ENCODE results near the gene DHRS1. TPM values are rescaled to one million over a fixed set of nuclear protein-coding genes. Genes with fewer than 3 reads are reported as not detected.

The DHRS1 gene
- total RNA-seq, 1 donor from 2014 or later, result 28.0 TPM

GRCh38 chr14:24243336-24243836, 56.2 kb downstream of the DHRS1 start:
- Histone ChIP-seq H3K4me1 (peaks cover 41% of the 10 kb centered on the region), H3K27me3 (no peaks in the 10 kb centered on the region), H3K27ac (peak overlapping the region; percentile 100), H3K4me3 (peak overlapping the region; percentile 95), H3K9me3 (no peaks in the 10 kb centered on the region), H3K36me3 (peaks cover 30% of the 10 kb centered on the region)
- DNase-seq (no peak), ATAC-seq (no peak)
- TF ChIP-seq CTCF (IDR thresholded peaks at IDR 0.05), result no peak
- intact Hi-C loops (cut with DNase I), result no loop called here

- peak; percentile 97 for DNase-seq
- Histone ChIP-seq H3K27me3 (no peaks in the 10 kb centered on the region), H3K4me1 (peaks cover 41% of the 10 kb centered on the region), H3K4me3 (peak overlapping the region; percentile 95), H3K9me3 (no peaks in the 10 kb centered on the region), H3K36me3 (peaks cover 44% of the 10 kb centered on the region), H3K27ac (peak overlapping the region; percentile 100)
- peak; percentile 94 for ATAC-seq
- TF ChIP-seq CTCF (IDR thresholded peaks at IDR 0.05), result peak; percentile 56
- intact Hi-C loops (cut with DNase I), result no loop called here
These were observed 57.6 kb downstream of the DHRS1 start for GRCh38 chr14:24241829-24242443.

Other genes with a start within 250 kb of the DHRS1 start
- 0.96 TPM for gene CARMIL3, start 247.8 kb downstream of the DHRS1 start, total RNA-seq
- not detected for gene CPNE6, start 228.2 kb downstream of the DHRS1 start, total RNA-seq
- gene PCK2, start 205.5 kb downstream of the DHRS1 start, total RNA-seq, result 39.9 TPM
- 57.8 TPM for gene DCAF11, start 185.0 kb downstream of the DHRS1 start, total RNA-seq
- 2.8 TPM for gene NRL, start 184.8 kb downstream of the DHRS1 start, total RNA-seq
- 1.1 TPM for gene FITM1, start 169.1 kb downstream of the DHRS1 start, total RNA-seq
- 171 TPM for gene PSME1, start 163.6 kb downstream of the DHRS1 start, total RNA-seq
- 10.5 TPM for gene EMC9, start 158.2 kb downstream of the DHRS1 start, total RNA-seq
- 138 TPM for gene PSME2, start 153.2 kb downstream of the DHRS1 start, total RNA-seq
- gene RNF31, start 152.3 kb downstream of the DHRS1 start, total RNA-seq, result 52.3 TPM
- 123 TPM for gene IRF9, start 138.5 kb downstream of the DHRS1 start, total RNA-seq
- gene REC8, start 127.7 kb downstream of the DHRS1 start, total RNA-seq, result 18.5 TPM
- 25.1 TPM for gene IPO4, start 111.0 kb downstream of the DHRS1 start, total RNA-seq
- gene TM9SF1, start 104.3 kb downstream of the DHRS1 start, total RNA-seq, result 52.0 TPM
- gene TSSK4, start 94.1 kb downstream of the DHRS1 start, total RNA-seq, result not detected
- gene CHMP4A, start 86.3 kb downstream of the DHRS1 start, total RNA-seq, result 48.0 TPM
- 17.8 TPM for gene MDP1, start 83.7 kb downstream of the DHRS1 start, total RNA-seq
- gene NEDD8, start 67.4 kb downstream of the DHRS1 start, total RNA-seq, result 142 TPM
- 73.2 TPM for gene GMPR2, start 66.9 kb downstream of the DHRS1 start, total RNA-seq
- gene TINF2, start 57.2 kb downstream of the DHRS1 start, total RNA-seq, result 92.3 TPM
- 12.3 TPM for gene TGM1, start 36.6 kb downstream of the DHRS1 start, total RNA-seq
- gene RABGGTA, start 28.2 kb downstream of the DHRS1 start, total RNA-seq, result 50.3 TPM
- gene NOP9, start 70 bp upstream of the DHRS1 start, total RNA-seq, result 21.4 TPM
- gene CIDEB, start 8.2 kb upstream of the DHRS1 start, total RNA-seq, result 18.8 TPM
- gene LTB4R2, start 10.4 kb upstream of the DHRS1 start, total RNA-seq, result 6.4 TPM
- gene LTB4R, start 11.7 kb upstream of the DHRS1 start, total RNA-seq, result 9.8 TPM
- 54.5 TPM for gene ADCY4, start 35.3 kb upstream of the DHRS1 start, total RNA-seq
- gene RIPK3, start 40.2 kb upstream of the DHRS1 start, total RNA-seq, result 23.4 TPM
- gene NFATC4, start 68.4 kb upstream of the DHRS1 start, total RNA-seq, result 42.5 TPM
- 16.6 TPM for gene NYNRIN, start 99.2 kb upstream of the DHRS1 start, total RNA-seq
- gene CBLN3, start 129.9 kb upstream of the DHRS1 start, total RNA-seq, result 2.9 TPM
- 56.2 TPM for gene KHNYN, start 130.2 kb upstream of the DHRS1 start, total RNA-seq
- 61.6 TPM for gene SDR39U1, start 143.0 kb upstream of the DHRS1 start, total RNA-seq
- gene CMA1, start 208.5 kb upstream of the DHRS1 start, total RNA-seq, result 1.4 TPM